Astrocyte of the cerebellum (primary cell): ENCODE data around the gene DPAGT1.

Source experiments
- DNase-seq: peaks from one replicate; pipeline ENCODE4 v3.0.0-alpha.2; 2011; ENCODE audit warnings: low read depth
- H3K4me3 ChIP-seq: 2 replicates; pipeline ENCODE4 v1.5.1; 2011; ENCODE audit warnings: mild to moderate bottlenecking, low read depth, low read length, moderate library complexity
- CTCF ChIP-seq: IDR thresholded peaks from 2 replicates; pipeline ENCODE4 v1.5.1; 2012; ENCODE audit warnings: low read length, low read depth, moderate library complexity, mild to moderate bottlenecking; ENCODE audit errors: missing control alignments
- in situ Hi-C: cut with HindIII; loops from 2 replicates; pipeline ENCODE4 v1.10.0; 2017; ENCODE audit warnings: low sequenced_read_pairs

DPAGT1 gene

GRCh38 chr11:119049081-119049480 lies 52.6 kb downstream of the DPAGT1 start:
- H3K4me3 ChIP-seq = no peak overlapping the region
- in situ Hi-C loops = no loop called here
- no peak for TF ChIP-seq CTCF
- no peak for DNase-seq

GRCh38 chr11:119048644-119049043 lies 53.0 kb downstream of the DPAGT1 start:
- H3K4me3 ChIP-seq = no peak overlapping the region
- in situ Hi-C loops = no loop called here
- no peak for TF ChIP-seq CTCF
- no peak for DNase-seq

- DNase-seq = no peak
- TF ChIP-seq CTCF = no peak
- H3K4me3 ChIP-seq = no peak overlapping the region
- in situ Hi-C loops = no loop called here
Observed at GRCh38 chr11:119047205-119047604, 54.4 kb downstream of the DPAGT1 start.
